ENCODE results near the gene XCR1. TPM values are rescaled to one million over a fixed set of nuclear protein-coding genes. Genes with fewer than 3 reads are reported as not detected.
"Not testable (repeated sequence)": the region's sequence is repeated elsewhere in the genome, so short reads cannot be mapped to it uniquely, and the experiment has no call there.

Gene XCR1
- total and polyA plus RNA-seq, 9 donors: 0.08 to 0.60 (median 0.15) TPM

- H3K27ac ChIP-seq (ENCODE audit: low read length): no peak overlapping the region
- no peaks in the 10 kb centered on the region for H3K4me1 ChIP-seq (ENCODE audit: control insufficient read depth, insufficient read depth, low read length)
- DNase-seq: no peak
- H3K27me3 ChIP-seq (ENCODE audit: control insufficient read depth, insufficient read depth, low read length): peaks cover 6% of the 10 kb centered on the region
- 100% methylated on average over 4 of the region's 8 CpGs for WGBS (ENCODE audit: insufficient coverage)
- no peaks in the 10 kb centered on the region for H3K36me3 ChIP-seq (ENCODE audit: control insufficient read depth, insufficient read depth, low read length)
- H3K9me3 ChIP-seq (replicated peaks; ENCODE audit: control insufficient read depth, low read depth, low read length): no peaks in the 10 kb centered on the region
- no peak overlapping the region for H3K4me3 ChIP-seq (ENCODE audit: low read length)
Measured at GRCh38 chr3:46052531-46052930, 25.2 kb upstream of the XCR1 start.

- no peaks in the 10 kb centered on the region for H3K4me1 ChIP-seq (ENCODE audit: control insufficient read depth, insufficient read depth, low read length)
- H3K9me3 ChIP-seq (replicated peaks; ENCODE audit: control insufficient read depth, low read depth, low read length): no peaks in the 10 kb centered on the region
- H3K27ac ChIP-seq (ENCODE audit: low read length): no peak overlapping the region
- peaks cover 4% of the 10 kb centered on the region for H3K27me3 ChIP-seq (ENCODE audit: control insufficient read depth, insufficient read depth, low read length)
- WGBS (ENCODE audit: insufficient coverage): 80% methylated on average over 2 of the region's 5 CpGs
- DNase-seq: no peak
- H3K4me3 ChIP-seq (ENCODE audit: low read length): no peak overlapping the region
- H3K36me3 ChIP-seq (ENCODE audit: control insufficient read depth, insufficient read depth, low read length): no peaks in the 10 kb centered on the region
Measured at GRCh38 chr3:46049093-46049492, 21.8 kb upstream of the XCR1 start.

- H3K4me1 ChIP-seq (ENCODE audit: control insufficient read depth, insufficient read depth, low read length); H3K4me3 ChIP-seq (ENCODE audit: low read length); DNase-seq; H3K27ac ChIP-seq (ENCODE audit: low read length); H3K36me3 ChIP-seq (ENCODE audit: control insufficient read depth, insufficient read depth, low read length); H3K27me3 ChIP-seq (ENCODE audit: control insufficient read depth, insufficient read depth, low read length); H3K9me3 ChIP-seq (replicated peaks; ENCODE audit: control insufficient read depth, low read depth, low read length): not testable (repeated sequence)
- WGBS (ENCODE audit: insufficient coverage): 100% methylated on average over 2 of the region's 5 CpGs
Measured at GRCh38 chr3:46046231-46046630, 18.9 kb upstream of the XCR1 start.

- H3K36me3 ChIP-seq (ENCODE audit: control insufficient read depth, insufficient read depth, low read length): no peaks in the 10 kb centered on the region
- no peak overlapping the region for H3K27ac ChIP-seq (ENCODE audit: low read length)
- no peaks in the 10 kb centered on the region for H3K27me3 ChIP-seq (ENCODE audit: control insufficient read depth, insufficient read depth, low read length)
- DNase-seq: no peak
- no peaks in the 10 kb centered on the region for H3K4me1 ChIP-seq (ENCODE audit: control insufficient read depth, insufficient read depth, low read length)
- no peak overlapping the region for H3K4me3 ChIP-seq (ENCODE audit: low read length)
- no peaks in the 10 kb centered on the region for H3K9me3 ChIP-seq (replicated peaks; ENCODE audit: control insufficient read depth, low read depth, low read length)
- WGBS (ENCODE audit: insufficient coverage): no CpG with 5 or more reads among the region's 1 CpG
Measured at GRCh38 chr3:46038916-46039315, 11.6 kb upstream of the XCR1 start.

GRCh38 chr3:46038071-46038470 lies 10.8 kb upstream of the XCR1 start:
- H3K9me3 ChIP-seq (replicated peaks; ENCODE audit: control insufficient read depth, low read depth, low read length); DNase-seq; H3K36me3 ChIP-seq (ENCODE audit: control insufficient read depth, insufficient read depth, low read length); H3K4me3 ChIP-seq (ENCODE audit: low read length); H3K4me1 ChIP-seq (ENCODE audit: control insufficient read depth, insufficient read depth, low read length); H3K27me3 ChIP-seq (ENCODE audit: control insufficient read depth, insufficient read depth, low read length); H3K27ac ChIP-seq (ENCODE audit: low read length): not testable (repeated sequence)
- no CpG with 5 or more reads among the region's 3 CpGs for WGBS (ENCODE audit: insufficient coverage)

GRCh38 chr3:46036191-46036590 lies 8.9 kb upstream of the XCR1 start:
- H3K36me3 ChIP-seq (ENCODE audit: control insufficient read depth, insufficient read depth, low read length): no peaks in the 10 kb centered on the region
- no peak overlapping the region for H3K4me3 ChIP-seq (ENCODE audit: low read length)
- whole genome bisulfite sequencing (ENCODE audit: insufficient coverage): no CpG with 5 or more reads among the region's 1 CpG
- DNase-seq: no peak
- H3K9me3 ChIP-seq (replicated peaks; ENCODE audit: control insufficient read depth, low read depth, low read length): peaks cover 2% of the 10 kb centered on the region
- no peaks in the 10 kb centered on the region for H3K27me3 ChIP-seq (ENCODE audit: control insufficient read depth, insufficient read depth, low read length)
- no peaks in the 10 kb centered on the region for H3K4me1 ChIP-seq (ENCODE audit: control insufficient read depth, insufficient read depth, low read length)
- H3K27ac ChIP-seq (ENCODE audit: low read length): no peak overlapping the region

GRCh38 chr3:46031747-46032146 lies 4.5 kb upstream of the XCR1 start:
- Histone ChIP-seq H3K27me3 (ENCODE audit: control insufficient read depth, insufficient read depth, low read length) (no peaks in the 10 kb centered on the region), H3K4me3 (ENCODE audit: low read length) (no peak overlapping the region), H3K27ac (ENCODE audit: low read length) (no peak overlapping the region), H3K36me3 (ENCODE audit: control insufficient read depth, insufficient read depth, low read length) (no peaks in the 10 kb centered on the region), H3K9me3 (replicated peaks; ENCODE audit: control insufficient read depth, low read depth, low read length) (peaks cover 11% of the 10 kb centered on the region), H3K4me1 (ENCODE audit: control insufficient read depth, insufficient read depth, low read length) (no peaks in the 10 kb centered on the region)
- DNase-seq: no peak
- WGBS (ENCODE audit: insufficient coverage): 50% methylated on average over 2 of the region's 2 CpGs

- no peaks in the 10 kb centered on the region for H3K4me1 ChIP-seq (ENCODE audit: control insufficient read depth, insufficient read depth, low read length)
- no peaks in the 10 kb centered on the region for H3K36me3 ChIP-seq (ENCODE audit: control insufficient read depth, insufficient read depth, low read length)
- H3K27me3 ChIP-seq (ENCODE audit: control insufficient read depth, insufficient read depth, low read length): no peaks in the 10 kb centered on the region
- H3K9me3 ChIP-seq (replicated peaks; ENCODE audit: control insufficient read depth, low read depth, low read length): peaks cover 11% of the 10 kb centered on the region
- no peak overlapping the region for H3K4me3 ChIP-seq (ENCODE audit: low read length)
- no peak for DNase-seq
- no peak overlapping the region for H3K27ac ChIP-seq (ENCODE audit: low read length)
- WGBS (ENCODE audit: insufficient coverage): 97% methylated on average over 4 of the region's 4 CpGs
Measured at GRCh38 chr3:46031269-46031668, 4.0 kb upstream of the XCR1 start.

- 100% methylated on average over 4 of the region's 6 CpGs for WGBS (ENCODE audit: insufficient coverage)
- H3K4me1 ChIP-seq (ENCODE audit: control insufficient read depth, insufficient read depth, low read length): no peaks in the 10 kb centered on the region
- H3K27me3 ChIP-seq (ENCODE audit: control insufficient read depth, insufficient read depth, low read length): no peaks in the 10 kb centered on the region
- H3K27ac ChIP-seq (ENCODE audit: low read length): no peak overlapping the region
- no peak for DNase-seq
- H3K9me3 ChIP-seq (replicated peaks; ENCODE audit: control insufficient read depth, low read depth, low read length): peaks cover 11% of the 10 kb centered on the region
- H3K36me3 ChIP-seq (ENCODE audit: control insufficient read depth, insufficient read depth, low read length): no peaks in the 10 kb centered on the region
- no peak overlapping the region for H3K4me3 ChIP-seq (ENCODE audit: low read length)
Measured at GRCh38 chr3:46030626-46031025, 3.3 kb upstream of the XCR1 start.

- no peak for DNase-seq
- H3K27ac ChIP-seq (ENCODE audit: low read length): no peak overlapping the region
- H3K36me3 ChIP-seq (ENCODE audit: control insufficient read depth, insufficient read depth, low read length): no peaks in the 10 kb centered on the region
- no peaks in the 10 kb centered on the region for H3K4me1 ChIP-seq (ENCODE audit: control insufficient read depth, insufficient read depth, low read length)
- no peaks in the 10 kb centered on the region for H3K27me3 ChIP-seq (ENCODE audit: control insufficient read depth, insufficient read depth, low read length)
- peaks cover 11% of the 10 kb centered on the region for H3K9me3 ChIP-seq (replicated peaks; ENCODE audit: control insufficient read depth, low read depth, low read length)
- no peak overlapping the region for H3K4me3 ChIP-seq (ENCODE audit: low read length)
- WGBS (ENCODE audit: insufficient coverage): no CpG with 5 or more reads among the region's 1 CpG
Measured at GRCh38 chr3:46029953-46030543, 2.8 kb upstream of the XCR1 start.

All from muscle of leg (tissue), 11 donors.